ENCODE data around the gene TRPM3. TPM values are rescaled to one million over a fixed set of nuclear protein-coding genes. Genes with fewer than 3 reads are reported as not detected.

Gene TRPM3
- total and polyA plus RNA-seq, 2 experiments from 2014 or later = 0.24 TPM; not detected in 1

- Histone ChIP-seq H3K9me3 (ENCODE audit: low read depth) (no peaks in the 10 kb centered on the region), H3K4me3 (no peak overlapping the region), H3K36me3 (no peaks in the 10 kb centered on the region), H3K27ac (no peak overlapping the region), H3K27me3 (no peaks in the 10 kb centered on the region), H3K4me1 (ENCODE audit: low read depth) (no peaks in the 10 kb centered on the region)
- no peak for TF ChIP-seq CTCF (IDR thresholded peaks at IDR 0.05; ENCODE audit: low read depth, low read length)
- no peak for DNase-seq (ENCODE audit: low read depth in 1 of 2, low spot score in 1 of 2)
Observed at GRCh38 chr9:70893580-70894122, 227.8 kb downstream of the TRPM3 start.

- Histone ChIP-seq H3K27ac (no peak overlapping the region), H3K27me3 (no peaks in the 10 kb centered on the region), H3K4me3 (no peak overlapping the region), H3K36me3 (no peaks in the 10 kb centered on the region), H3K4me1 (ENCODE audit: low read depth) (no peaks in the 10 kb centered on the region), H3K9me3 (ENCODE audit: low read depth) (no peaks in the 10 kb centered on the region)
- TF ChIP-seq CTCF (IDR thresholded peaks at IDR 0.05; ENCODE audit: low read depth, low read length) = no peak
- DNase-seq (ENCODE audit: low read depth in 1 of 2, low spot score in 1 of 2) = no peak
Observed at GRCh38 chr9:70888471-70888870, 232.9 kb downstream of the TRPM3 start.

- no peak for TF ChIP-seq CTCF (IDR thresholded peaks at IDR 0.05; ENCODE audit: low read depth, low read length)
- Histone ChIP-seq H3K27ac (no peak overlapping the region), H3K4me1 (ENCODE audit: low read depth) (no peaks in the 10 kb centered on the region), H3K9me3 (ENCODE audit: low read depth) (no peaks in the 10 kb centered on the region), H3K36me3 (no peaks in the 10 kb centered on the region), H3K4me3 (no peak overlapping the region), H3K27me3 (no peaks in the 10 kb centered on the region)
- no peak for DNase-seq (ENCODE audit: low read depth in 1 of 2, low spot score in 1 of 2)
Observed at GRCh38 chr9:70887826-70888225, 233.6 kb downstream of the TRPM3 start.

- H3K27me3 ChIP-seq = no peaks in the 10 kb centered on the region
- DNase-seq (ENCODE audit: low read depth in 1 of 2, low spot score in 1 of 2) = no peak
- no peaks in the 10 kb centered on the region for H3K36me3 ChIP-seq
- no peaks in the 10 kb centered on the region for H3K9me3 ChIP-seq (ENCODE audit: low read depth)
- H3K4me1 ChIP-seq (ENCODE audit: low read depth) = peaks cover 12% of the 10 kb centered on the region
- TF ChIP-seq CTCF (IDR thresholded peaks at IDR 0.05; ENCODE audit: low read depth, low read length) = no peak
- no peak overlapping the region for H3K4me3 ChIP-seq
- H3K27ac ChIP-seq = no peak overlapping the region
Observed at GRCh38 chr9:70883963-70884793, 237.2 kb downstream of the TRPM3 start.

- Histone ChIP-seq H3K27me3 (no peaks in the 10 kb centered on the region), H3K27ac (no peak overlapping the region), H3K36me3 (no peaks in the 10 kb centered on the region), H3K9me3 (ENCODE audit: low read depth) (no peaks in the 10 kb centered on the region), H3K4me1 (ENCODE audit: low read depth) (peaks cover 12% of the 10 kb centered on the region), H3K4me3 (no peak overlapping the region)
- peak in 1 of 2 donors; percentile 2 for DNase-seq (ENCODE audit: low read depth in 1 of 2, low spot score in 1 of 2)
- no peak for TF ChIP-seq CTCF (IDR thresholded peaks at IDR 0.05; ENCODE audit: low read depth, low read length)
Observed at GRCh38 chr9:70883056-70883455, 238.4 kb downstream of the TRPM3 start.
